HepG2 (cell line): Measurements from ENCODE around the gene DDX50. TPM values are rescaled to one million over a fixed set of nuclear protein-coding genes. Genes with fewer than 3 reads are reported as not detected.

ENCODE experiments used
- AGO2 ChIP-seq: fragments of 200-400 bp; formaldehyde crosslinking; optimal IDR thresholded peaks from 2 replicates; pipeline ENCODE3; 2017; ENCODE audit warnings: mild to moderate bottlenecking, low read depth, low read length, moderate library complexity
- ASH2L ChIP-seq: fragments of 300-600, 200-600 bp; sonication (generic); IDR thresholded peaks from 2 replicates; pipeline ENCODE4 v1.7.0; 2017; ENCODE audit warnings: low read depth, mild to moderate bottlenecking, moderate library complexity, mixed read lengths, low read length; ENCODE audit not compliant: insufficient read length
- BCL6 ChIP-seq: IDR thresholded peaks from 2 replicates; pipeline ENCODE4 v1.6.1; 2016; ENCODE audit warnings: missing genetic modification reagents, missing compliant biosample characterization
- CSRNP2 ChIP-seq: sonication (generic); formaldehyde crosslinking; conservative IDR thresholded peaks from 2 replicates; pipeline ENCODE4 v1.8.0; 2022; ENCODE audit warnings: low read depth, missing genetic modification reagents
- EHMT2 ChIP-seq: fragments of 200-600 bp; sonication (generic); IDR thresholded peaks from 2 replicates; pipeline ENCODE4 v1.7.0; 2017; ENCODE audit warnings: antibody characterized with exemption, low read depth, low read length, borderline replicate concordance
- HNF4A ChIP-seq: sonication (generic); formaldehyde crosslinking; IDR thresholded peaks from 2 replicates; pipeline ENCODE4 v1.4.0; 2020; ENCODE audit warnings: missing genetic modification reagents
- TCF12 ChIP-seq, 2 experiments: fragments of 450-650 bp in 1 of 2; sonication (generic) in 1 of 2; formaldehyde crosslinking in 1 of 2; IDR thresholded peaks; 2 replicates each; pipeline versions ENCODE4 v1.6.1 to v1.8.0; 2017 to 2022; ENCODE audit warnings: antibody characterized with exemption in 1 of 2, mild to moderate bottlenecking in 1 of 2, missing genetic modification reagents in 1 of 2, moderate library complexity in 1 of 2
- TCF7 ChIP-seq: sonication (generic); IDR thresholded peaks from 2 replicates; pipeline ENCODE4 v1.6.1; 2016; ENCODE audit warnings: antibody characterized with exemption, low read depth
- THRA ChIP-seq: sonication (generic); formaldehyde crosslinking; IDR thresholded peaks from 2 replicates; pipeline ENCODE4 v1.4.0; 2020; ENCODE audit warnings: missing genetic modification reagents, borderline replicate concordance
- ZFP82 ChIP-seq: sonication (generic); formaldehyde crosslinking; IDR thresholded peaks from 2 replicates; pipeline ENCODE4 v1.5.1; 2020; ENCODE audit warnings: mild to moderate bottlenecking, missing genetic modification reagents, borderline replicate concordance
- ZNF367 ChIP-seq: sonication (generic); formaldehyde crosslinking; IDR thresholded peaks from 2 replicates; pipeline ENCODE4 v1.4.0; 2020; ENCODE audit warnings: missing genetic modification reagents, borderline replicate concordance
- ZNF670 ChIP-seq: sonication (generic); formaldehyde crosslinking; IDR thresholded peaks from 2 replicates; pipeline ENCODE4 v1.8.0; 2022; ENCODE audit warnings: mild to moderate bottlenecking, missing genetic modification reagents, borderline replicate concordance
- ZNF710 ChIP-seq: sonication (generic); formaldehyde crosslinking; IDR thresholded peaks from 2 replicates; pipeline ENCODE4 v1.5.0; 2020; ENCODE audit warnings: mild to moderate bottlenecking, missing genetic modification reagents, borderline replicate concordance
- ZNF75D ChIP-seq: sonication (generic); formaldehyde crosslinking; IDR thresholded peaks from 2 replicates; pipeline ENCODE4 v1.8.1; 2023; ENCODE audit warnings: missing genetic modification reagents, mild to moderate bottlenecking, borderline replicate concordance
- ZNF761 ChIP-seq: sonication (generic); formaldehyde crosslinking; conservative IDR thresholded peaks from 2 replicates; pipeline ENCODE4 v1.4.0; 2020; ENCODE audit warnings: mild to moderate bottlenecking, missing genetic modification reagents
- ZNF766 ChIP-seq: sonication (generic); formaldehyde crosslinking; IDR thresholded peaks from 2 replicates; pipeline ENCODE4 v1.5.0; 2020; ENCODE audit warnings: missing genetic modification reagents, borderline replicate concordance
- polyA plus RNA-seq, 8 experiments: library from polyadenylated mRNA; depleted of rRNA in 3 of 8; stranded (reverse) in 7 of 8; unstranded in 1 of 8; fragments of >200 nt; fragmentation: Illumina TruSeq in 4 of 8; extraction: Trizol in 4 of 8; gene quantifications; 2 replicates each; pipeline versions ENCODE4 v1.2.1 to v1.2.3, GENCODE V29; 2011 to 2016; ENCODE audit warnings: low read depth in 4 of 8, missing spikeins in 1 of 8, mixed read lengths in 1 of 8; ENCODE audit not compliant: insufficient read depth in 1 of 8
- total RNA-seq, 5 experiments: library from RNA; depleted of rRNA; stranded (reverse); fragments of >200 nt; fragmentation: Illumina TruSeq; extraction: Trizol; gene quantifications; 2 replicates each; pipeline ENCODE4 v1.2.3, GENCODE V29; 2016; ENCODE audit warnings: low read depth in 1 of 5
- TF ChIP-seq, protein P1 (sequence below): sonication (generic); formaldehyde crosslinking; IDR thresholded peaks from 2 replicates; pipeline ENCODE4 v1.9.0; 2021; ENCODE audit warnings: missing genetic modification reagents, borderline replicate concordance
- TF ChIP-seq, protein P2 (sequence below): sonication (generic); formaldehyde crosslinking; IDR thresholded peaks from 2 replicates; pipeline ENCODE4 v1.5.1; 2020; ENCODE audit warnings: mild to moderate bottlenecking, moderate library complexity, missing genetic modification reagents

DDX50 gene
- total and polyA plus RNA-seq, 2 of the 13 experiments (the other 11 are each of a cell fraction or from before 2014, with no cell fraction given): 19.0 to 38.2 TPM

DNA sequence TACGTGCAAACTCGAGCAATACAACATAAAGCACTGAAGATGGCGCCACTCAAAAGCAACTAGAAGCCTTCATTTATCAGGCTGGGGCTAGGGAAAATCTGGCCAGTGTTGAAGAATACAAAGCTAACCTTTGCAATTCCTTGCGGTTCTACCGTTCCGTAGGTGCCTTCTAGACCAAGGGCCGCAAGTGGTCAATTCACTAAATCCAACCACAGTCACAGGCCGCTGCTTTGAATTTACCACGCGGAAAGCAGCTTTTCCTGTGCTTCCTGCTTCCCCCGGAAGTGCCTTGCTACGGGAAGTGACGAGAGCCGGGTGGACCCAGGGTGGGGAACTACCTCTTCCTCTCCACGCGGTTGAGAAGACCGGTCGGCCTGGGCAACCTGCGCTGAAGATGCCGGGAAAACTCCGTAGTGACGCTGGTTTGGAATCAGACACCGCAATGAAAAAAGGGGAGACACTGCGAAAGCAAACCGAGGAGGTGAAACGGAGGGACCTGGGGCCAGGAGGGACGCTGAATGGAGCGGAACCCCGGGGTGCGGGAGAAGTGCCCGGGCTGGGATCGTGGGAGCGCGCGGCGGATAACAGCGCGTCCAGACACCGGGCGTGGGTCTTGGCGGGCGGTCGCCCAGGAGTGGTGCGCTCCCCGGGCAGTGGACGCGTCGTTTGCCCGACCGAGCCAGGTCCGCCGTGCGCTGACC lies 54.9 kb downstream of the DDX50 start, which contains the start of gene DDX21 (continued):
- no peak for TF ChIP-seq TCF12 (IDR thresholded peaks at IDR 0.05)
- TF ChIP-seq TCF12 (CRISPR knock-in tag; IDR thresholded peaks at IDR 0.05): peak; percentile 47; the same call in 1 of the 2 replicates
- no peak for TF ChIP-seq EHMT2
- peak; percentile 55; the same call in 1 of the 2 replicates for TF ChIP-seq BCL6 (CRISPR knock-in tag)
- peak; percentile 67; the same call in 1 of the 2 replicates for TF ChIP-seq ZNF766 (CRISPR knock-in tag)
- TF ChIP-seq ZNF367 (CRISPR knock-in tag): peak; percentile 37; the same call in 1 of the 2 replicates
- TF ChIP-seq ZNF710 (CRISPR knock-in tag): peak; percentile 25; the same call in 1 of the 2 replicates
- TF ChIP-seq, protein P1, sequence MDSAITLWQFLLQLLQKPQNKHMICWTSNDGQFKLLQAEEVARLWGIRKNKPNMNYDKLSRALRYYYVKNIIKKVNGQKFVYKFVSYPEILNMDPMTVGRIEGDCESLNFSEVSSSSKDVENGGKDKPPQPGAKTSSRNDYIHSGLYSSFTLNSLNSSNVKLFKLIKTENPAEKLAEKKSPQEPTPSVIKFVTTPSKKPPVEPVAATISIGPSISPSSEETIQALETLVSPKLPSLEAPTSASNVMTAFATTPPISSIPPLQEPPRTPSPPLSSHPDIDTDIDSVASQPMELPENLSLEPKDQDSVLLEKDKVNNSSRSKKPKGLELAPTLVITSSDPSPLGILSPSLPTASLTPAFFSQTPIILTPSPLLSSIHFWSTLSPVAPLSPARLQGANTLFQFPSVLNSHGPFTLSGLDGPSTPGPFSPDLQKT (CRISPR knock-in tag): no peak
- TF ChIP-seq ZNF761 (CRISPR knock-in tag): 0 out of 2 replicates have a peak, but pooled peaks have one; percentile 80
- peak; percentile 59; the same call in 1 of the 2 replicates for TF ChIP-seq ZNF670
- TF ChIP-seq ASH2L: peak; percentile 92
- no peak for TF ChIP-seq TCF7
- TF ChIP-seq, protein P2, sequence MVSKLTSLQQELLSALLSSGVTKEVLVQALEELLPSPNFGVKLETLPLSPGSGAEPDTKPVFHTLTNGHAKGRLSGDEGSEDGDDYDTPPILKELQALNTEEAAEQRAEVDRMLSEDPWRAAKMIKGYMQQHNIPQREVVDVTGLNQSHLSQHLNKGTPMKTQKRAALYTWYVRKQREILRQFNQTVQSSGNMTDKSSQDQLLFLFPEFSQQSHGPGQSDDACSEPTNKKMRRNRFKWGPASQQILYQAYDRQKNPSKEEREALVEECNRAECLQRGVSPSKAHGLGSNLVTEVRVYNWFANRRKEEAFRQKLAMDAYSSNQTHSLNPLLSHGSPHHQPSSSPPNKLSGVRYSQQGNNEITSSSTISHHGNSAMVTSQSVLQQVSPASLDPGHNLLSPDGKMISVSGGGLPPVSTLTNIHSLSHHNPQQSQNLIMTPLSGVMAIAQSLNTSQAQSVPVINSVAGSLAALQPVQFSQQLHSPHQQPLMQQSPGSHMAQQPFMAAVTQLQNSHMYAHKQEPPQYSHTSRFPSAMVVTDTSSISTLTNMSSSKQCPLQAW: peak; percentile 25; the same call in 1 of the 2 replicates
- no peak for TF ChIP-seq CSRNP2 (CRISPR knock-in tag)
- peak; percentile 92 for TF ChIP-seq AGO2
- no peak for TF ChIP-seq ZNF75D (CRISPR knock-in tag)
- peak; percentile 52 for TF ChIP-seq THRA (CRISPR knock-in tag)
- TF ChIP-seq HNF4A: no peak
- peak; percentile 71; the same call in 1 of the 2 replicates for TF ChIP-seq ZFP82 (CRISPR knock-in tag)
